ENCODE results near the gene MANF.

Gene MANF

DNA sequence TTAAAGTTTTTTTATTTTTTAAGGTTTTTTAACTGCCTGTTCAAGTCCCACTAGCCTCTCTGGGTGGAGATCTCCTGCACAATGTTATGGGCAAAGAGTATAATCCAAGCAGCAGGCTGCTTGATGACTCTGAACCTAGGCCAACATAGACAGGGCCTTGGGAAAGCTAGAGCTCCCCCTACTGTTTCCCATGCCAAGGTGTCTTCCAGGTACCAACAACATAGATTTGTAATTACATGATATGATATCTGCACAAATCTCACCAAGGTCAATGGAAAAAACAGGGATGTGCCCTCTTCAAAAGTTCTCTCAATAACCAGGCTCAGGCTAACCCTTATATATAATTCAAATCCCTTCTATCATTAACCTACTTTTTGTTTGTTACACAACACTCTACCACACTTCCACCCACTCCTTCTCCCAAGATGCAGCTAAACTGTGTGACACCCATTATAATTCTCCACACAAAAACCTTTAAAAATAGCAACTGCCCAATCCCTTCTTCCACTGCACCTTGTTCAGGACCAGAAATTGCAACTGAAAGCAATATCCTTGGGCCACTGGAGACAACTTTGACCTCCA lies 49.7 kb downstream of the MANF start:
- peak; percentile 4 to 5 for DNase-seq (ENCODE audit: low read depth in 2 of 2)

DNA sequence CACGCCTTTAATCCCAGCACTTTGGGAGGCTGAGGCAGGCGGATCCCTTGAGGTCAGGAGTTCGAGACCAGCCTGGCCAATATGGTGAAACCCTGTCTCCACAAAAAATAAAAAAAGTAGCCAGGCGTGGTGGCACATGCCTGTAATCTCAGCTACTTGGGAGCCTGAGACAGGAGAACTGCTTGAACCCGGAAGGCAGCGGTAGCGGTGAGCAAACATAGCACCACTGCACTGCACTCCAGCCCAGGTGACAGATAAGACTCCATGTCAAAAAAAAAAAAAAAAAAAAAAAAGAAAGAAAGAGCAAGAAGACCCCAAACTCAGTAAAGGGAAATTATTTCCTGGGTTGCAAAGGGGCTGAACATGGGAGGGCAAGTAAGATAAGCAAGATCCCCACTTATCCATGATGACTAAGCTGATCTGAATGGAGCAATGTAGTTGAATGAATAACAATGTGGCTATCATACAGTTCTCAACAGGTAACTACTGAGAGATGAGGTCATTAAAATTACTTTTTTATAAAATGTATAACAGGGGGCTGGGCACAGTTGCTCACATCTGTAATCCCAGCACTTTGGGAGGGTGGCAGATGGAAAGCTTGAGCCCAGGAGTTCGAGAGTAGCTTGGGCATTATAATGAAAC lies 52.0 kb downstream of the MANF start:
- no peak for DNase-seq (ENCODE audit: low read depth in 2 of 2)
